ENCODE data around the gene PIK3R3.

DNA sequence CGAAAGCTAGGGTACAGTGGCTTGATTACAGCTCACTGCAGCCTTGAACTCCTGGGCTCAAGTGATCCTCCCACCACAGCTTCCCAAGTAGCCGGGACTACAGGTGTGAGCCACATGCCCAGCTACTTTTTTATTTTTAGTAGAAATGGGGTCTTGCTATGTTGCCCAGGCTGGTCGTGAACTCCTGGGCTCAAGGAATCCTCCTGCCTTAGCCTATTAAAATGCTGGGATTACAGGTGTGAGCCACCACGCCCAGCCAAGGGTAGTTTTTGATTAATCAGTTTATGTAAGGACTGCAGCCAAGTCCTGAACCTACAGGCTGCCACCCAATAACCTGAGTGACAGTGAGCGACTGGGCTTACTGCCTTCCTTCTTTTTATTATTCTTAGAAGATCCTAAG is 88.3 kb downstream of the PIK3R3 start:
- TF ChIP-seq POLR2A (IDR thresholded peaks at IDR 0.05; ENCODE audit: low read depth, low read length): no peak
- no peak for TF ChIP-seq MYC (IDR thresholded peaks at IDR 0.05; ENCODE audit: low read depth, low read length)
- TF ChIP-seq CTCF (IDR thresholded peaks at IDR 0.05; ENCODE audit: extremely low read depth in 1 of 2, insufficient read depth in 1 of 2, low read depth in 1 of 2, low read length in 2 of 2): no peak
- TF ChIP-seq GATA2 (IDR thresholded peaks at IDR 0.05; ENCODE audit: insufficient read depth, insufficient read length, low read depth, low read length): no peak
